HepG2 (cell line): ENCODE measurements around the gene TPGS1. TPM values are rescaled to one million over a fixed set of nuclear protein-coding genes. Genes with fewer than 3 reads are reported as not detected.

Source experiments
- BRD4 ChIP-seq: sonication (generic); formaldehyde crosslinking; IDR thresholded peaks from 2 replicates; pipeline ENCODE4 v1.4.0; 2020; ENCODE audit warnings: missing genetic modification reagents
- CCAR2 ChIP-seq: fragments of 200-400 bp; formaldehyde crosslinking; optimal IDR thresholded peaks from 2 replicates; pipeline ENCODE3; 2018; ENCODE audit warnings: low read depth, mild to moderate bottlenecking, low read length, moderate library complexity
- DNMT3B ChIP-seq: conservative IDR thresholded peaks from 2 replicates; pipeline ENCODE4 v1.6.1; 2016; ENCODE audit warnings: missing biosample characterization, control low read depth
- FOXO4 ChIP-seq: sonication (generic); formaldehyde crosslinking; conservative IDR thresholded peaks from 2 replicates; pipeline ENCODE4 v1.8.1; 2023; ENCODE audit warnings: missing genetic modification reagents
- JUNB ChIP-seq: sonication (generic); formaldehyde crosslinking; IDR thresholded peaks from 2 replicates; pipeline ENCODE4 v1.8.0; 2022; ENCODE audit warnings: missing genetic modification reagents, mild to moderate bottlenecking, borderline replicate concordance
- KDM1A ChIP-seq: IDR thresholded peaks from 2 replicates; pipeline ENCODE4 v1.6.1; 2016; ENCODE audit warnings: missing compliant biosample characterization
- KLF13 ChIP-seq: sonication (generic); formaldehyde crosslinking; IDR thresholded peaks from 2 replicates; pipeline ENCODE4 v1.4.0; 2020; ENCODE audit warnings: mild to moderate bottlenecking, missing genetic modification reagents
- MBD4 ChIP-seq: IDR thresholded peaks from 2 replicates; pipeline ENCODE4 v1.6.1; 2012; ENCODE audit warnings: low read length, inconsistent platforms, borderline replicate concordance
- RFXAP ChIP-seq: sonication (generic); formaldehyde crosslinking; IDR thresholded peaks from 2 replicates; pipeline ENCODE4 v1.4.0; 2020; ENCODE audit warnings: missing genetic modification reagents, borderline replicate concordance
- THRA ChIP-seq: sonication (generic); formaldehyde crosslinking; IDR thresholded peaks from 2 replicates; pipeline ENCODE4 v1.4.0; 2020; ENCODE audit warnings: missing genetic modification reagents, borderline replicate concordance
- ZNF431 ChIP-seq: sonication (generic); formaldehyde crosslinking; IDR thresholded peaks from 2 replicates; pipeline ENCODE4 v1.9.0; 2022; ENCODE audit warnings: missing genetic modification reagents, low read depth, mild to moderate bottlenecking, borderline replicate concordance
- ZNF788 ChIP-seq: sonication (generic); formaldehyde crosslinking; IDR thresholded peaks from 2 replicates; pipeline ENCODE4 v1.5.0; 2020; ENCODE audit warnings: mild to moderate bottlenecking, missing genetic modification reagents, borderline replicate concordance
- polyA plus RNA-seq, 8 experiments: library from polyadenylated mRNA; depleted of rRNA in 3 of 8; stranded (reverse) in 7 of 8; unstranded in 1 of 8; fragments of >200 nt; fragmentation: Illumina TruSeq in 4 of 8; extraction: Trizol in 4 of 8; gene quantifications; 2 replicates each; pipeline versions ENCODE4 v1.2.1 to v1.2.3, GENCODE V29; 2011 to 2016; ENCODE audit warnings: low read depth in 4 of 8, missing spikeins in 1 of 8, mixed read lengths in 1 of 8; ENCODE audit not compliant: insufficient read depth in 1 of 8
- total RNA-seq, 5 experiments: library from RNA; depleted of rRNA; stranded (reverse); fragments of >200 nt; fragmentation: Illumina TruSeq; extraction: Trizol; gene quantifications; 2 replicates each; pipeline ENCODE4 v1.2.3, GENCODE V29; 2016; ENCODE audit warnings: low read depth in 1 of 5

Gene TPGS1
- total and polyA plus RNA-seq, 2 of the 13 experiments (the other 11 are each of a cell fraction or from before 2014, with no cell fraction given): 1.1 to 6.2 TPM

GRCh38 chr19:493391-494170 lies 13.7 kb upstream of the TPGS1 start (continued):
- TF ChIP-seq THRA (CRISPR knock-in tag) (no peak), KDM1A (CRISPR knock-in tag) (no peak), ZNF788 (no peak), JUNB (CRISPR knock-in tag) (no peak), RFXAP (CRISPR knock-in tag) (no peak), CCAR2 (no peak), BRD4 (CRISPR knock-in tag) (no peak), ZNF431 (CRISPR knock-in tag) (no peak), MBD4 (no peak), DNMT3B (CRISPR knock-in tag) (no peak), FOXO4 (no peak), KLF13 (no peak)
